Measurements from ENCODE around the gene AFF2. TPM values are rescaled to one million over a fixed set of nuclear protein-coding genes. Genes with fewer than 3 reads are reported as not detected.
A peak's percentile ranks its signal among the peaks of the same experiment; 100 is the strongest.

Gene AFF2
- total and polyA plus RNA-seq, 5 donors from 2014 or later = 1.1 TPM; not detected in 4

DNA sequence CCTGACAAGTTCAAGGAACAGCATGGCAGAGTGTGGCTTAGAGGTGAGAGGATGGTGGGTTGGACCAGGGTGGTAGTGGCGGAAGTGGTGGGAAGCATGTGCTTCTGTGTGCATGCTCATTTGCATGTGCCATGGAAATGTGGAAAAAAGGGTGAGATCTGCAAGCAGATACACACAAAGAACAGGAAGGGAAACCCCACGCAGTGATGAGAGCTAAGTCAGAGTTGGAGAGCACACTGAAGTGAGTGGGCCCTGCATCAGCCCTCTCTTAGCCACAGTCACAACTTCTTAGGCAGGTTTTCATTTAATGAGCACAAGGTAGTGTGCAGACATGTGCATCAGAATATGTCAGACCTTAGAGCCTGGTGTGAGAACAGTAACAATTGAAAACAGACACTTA lies 483.8 kb downstream of the AFF2 start:
- no peaks in the 10 kb centered on the region for H3K4me1 ChIP-seq (ENCODE audit: control insufficient read depth, insufficient read depth, low read length, poor library complexity, severe bottlenecking)
- Mint-ChIP-seq H3K36me3 (no peaks in the 10 kb centered on the region), H3K27ac (no peak overlapping the region), H3K4me1 (no peaks in the 10 kb centered on the region), H3K27me3 (no peaks in the 10 kb centered on the region), H3K9me3 (no peaks in the 10 kb centered on the region), H3K4me3 (no peak overlapping the region)
- no peak overlapping the region for H3K4me3 ChIP-seq (ENCODE audit: low read depth, low read length)
- DNase-seq = no peak
- H3K27ac ChIP-seq (ENCODE audit: insufficient read depth, low read length, poor library complexity, severe bottlenecking) = no peak overlapping the region
- H3K36me3 ChIP-seq (ENCODE audit: control insufficient read depth, insufficient read depth, low read length) = no peaks in the 10 kb centered on the region
- no peak for ATAC-seq (ENCODE audit: low read depth in 2 of 2)
- H3K27me3 ChIP-seq (ENCODE audit: control insufficient read depth, insufficient read depth, low read length) = no peaks in the 10 kb centered on the region
- no peaks in the 10 kb centered on the region for H3K9me3 ChIP-seq (ENCODE audit: control insufficient read depth in 2 of 2, low read length in 2 of 2)

GRCh38 chrX:148991502-148991901 lies 491.1 kb downstream of the AFF2 start:
- Histone ChIP-seq H3K9me3 (ENCODE audit: control insufficient read depth in 2 of 2, low read length in 2 of 2) (no peaks in the 10 kb centered on the region), H3K4me1 (ENCODE audit: control insufficient read depth, insufficient read depth, low read length, poor library complexity, severe bottlenecking) (no peaks in the 10 kb centered on the region), H3K27ac (ENCODE audit: insufficient read depth, low read length, poor library complexity, severe bottlenecking) (no peak overlapping the region), H3K4me3 (ENCODE audit: low read depth, low read length) (no peak overlapping the region), H3K36me3 (ENCODE audit: control insufficient read depth, insufficient read depth, low read length) (no peaks in the 10 kb centered on the region), H3K27me3 (ENCODE audit: control insufficient read depth, insufficient read depth, low read length) (no peaks in the 10 kb centered on the region)
- Mint-ChIP-seq H3K27ac (no peak overlapping the region), H3K9me3 (peaks cover 0 to 3% (median 0%) of the 10 kb centered on the region in 7 donors), H3K4me3 (no peak overlapping the region), H3K4me1 (no peaks in the 10 kb centered on the region), H3K36me3 (no peaks in the 10 kb centered on the region), H3K27me3 (no peaks in the 10 kb centered on the region)
- ATAC-seq (ENCODE audit: low read depth in 2 of 2) (no peak), DNase-seq (no peak)

DNA sequence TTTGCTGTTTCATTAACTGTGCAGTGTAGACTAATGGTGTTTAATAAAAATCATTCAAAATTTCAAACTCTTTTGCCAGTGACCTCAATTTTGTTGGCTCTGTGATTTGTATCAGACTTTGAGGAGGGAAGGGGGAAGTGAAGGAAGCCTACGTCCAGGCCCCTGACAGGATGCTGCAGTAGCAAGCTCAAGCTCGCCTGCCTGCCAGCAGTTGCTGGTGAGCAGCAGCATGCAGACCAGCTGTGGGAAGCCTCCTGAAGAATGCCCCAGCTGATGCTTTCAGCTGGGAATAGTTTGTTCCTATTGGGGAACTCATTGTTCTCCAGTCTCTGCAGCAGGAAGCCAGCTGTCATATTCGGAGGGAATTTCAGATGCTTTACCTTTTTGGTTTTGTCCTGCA lies 495.2 kb downstream of the AFF2 start:
- DNase-seq = no peak
- no peaks in the 10 kb centered on the region for H3K9me3 ChIP-seq (ENCODE audit: control insufficient read depth in 2 of 2, low read length in 2 of 2)
- no peaks in the 10 kb centered on the region for H3K4me1 ChIP-seq (ENCODE audit: control insufficient read depth, insufficient read depth, low read length, poor library complexity, severe bottlenecking)

DNA sequence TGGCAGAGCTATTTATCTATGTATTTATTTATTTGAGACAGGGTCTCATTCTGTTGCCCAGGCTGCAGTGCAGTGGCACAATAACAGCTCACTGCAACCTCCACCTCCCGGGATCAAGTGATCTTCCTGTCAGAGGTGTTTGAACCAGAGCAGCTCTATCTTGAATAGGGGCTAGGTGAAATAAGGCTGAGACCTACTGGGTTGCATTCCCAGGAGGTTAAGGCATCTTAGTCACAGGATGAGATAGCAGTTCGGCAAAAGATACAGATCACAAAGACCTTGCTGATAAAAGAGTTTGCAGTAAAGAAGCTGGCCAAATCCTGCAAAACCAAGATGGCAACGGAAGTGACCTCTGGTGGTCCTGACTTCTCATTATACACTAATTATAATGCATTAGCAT lies 501.9 kb downstream of the AFF2 start:
- no peaks in the 10 kb centered on the region for H3K4me1 ChIP-seq (ENCODE audit: control insufficient read depth, insufficient read depth, low read length, poor library complexity, severe bottlenecking)
- H3K27me3 Mint-ChIP-seq = no peaks in the 10 kb centered on the region
- no peaks in the 10 kb centered on the region for H3K27me3 ChIP-seq (ENCODE audit: control insufficient read depth, insufficient read depth, low read length)
- no peak overlapping the region for H3K4me3 Mint-ChIP-seq
- ATAC-seq (ENCODE audit: low read depth in 2 of 2) (no peak), DNase-seq (no peak)
- no peaks in the 10 kb centered on the region for H3K36me3 Mint-ChIP-seq
- H3K9me3 Mint-ChIP-seq = peaks cover 0 to 1% (median 0%) of the 10 kb centered on the region in 7 donors
- H3K27ac ChIP-seq (ENCODE audit: insufficient read depth, low read length, poor library complexity, severe bottlenecking) = no peak overlapping the region
- H3K9me3 ChIP-seq (ENCODE audit: control insufficient read depth in 2 of 2, low read length in 2 of 2) = no peaks in the 10 kb centered on the region
- no peak overlapping the region for H3K27ac Mint-ChIP-seq
- H3K4me3 ChIP-seq (ENCODE audit: low read depth, low read length) = no peak overlapping the region
- H3K4me1 Mint-ChIP-seq = no peaks in the 10 kb centered on the region
- H3K36me3 ChIP-seq (ENCODE audit: control insufficient read depth, insufficient read depth, low read length) = no peaks in the 10 kb centered on the region

More for the DNA sequence above, 495.2 kb downstream of the AFF2 start:
- no peak for ATAC-seq (ENCODE audit: low read depth in 2 of 2)
- H3K9me3 Mint-ChIP-seq = peaks cover 0 to 4% (median 0%) of the 10 kb centered on the region in 7 donors
- no peaks in the 10 kb centered on the region for H3K36me3 Mint-ChIP-seq
- no peak overlapping the region for H3K27ac Mint-ChIP-seq
- no peak overlapping the region for H3K4me3 Mint-ChIP-seq
- no peaks in the 10 kb centered on the region for H3K4me1 Mint-ChIP-seq
- no peaks in the 10 kb centered on the region for H3K27me3 ChIP-seq (ENCODE audit: control insufficient read depth, insufficient read depth, low read length)
- H3K36me3 ChIP-seq (ENCODE audit: control insufficient read depth, insufficient read depth, low read length) = no peaks in the 10 kb centered on the region
- no peak overlapping the region for H3K4me3 ChIP-seq (ENCODE audit: low read depth, low read length)
- H3K27ac ChIP-seq (ENCODE audit: insufficient read depth, low read length, poor library complexity, severe bottlenecking) = no peak overlapping the region
- no peaks in the 10 kb centered on the region for H3K27me3 Mint-ChIP-seq

DNA sequence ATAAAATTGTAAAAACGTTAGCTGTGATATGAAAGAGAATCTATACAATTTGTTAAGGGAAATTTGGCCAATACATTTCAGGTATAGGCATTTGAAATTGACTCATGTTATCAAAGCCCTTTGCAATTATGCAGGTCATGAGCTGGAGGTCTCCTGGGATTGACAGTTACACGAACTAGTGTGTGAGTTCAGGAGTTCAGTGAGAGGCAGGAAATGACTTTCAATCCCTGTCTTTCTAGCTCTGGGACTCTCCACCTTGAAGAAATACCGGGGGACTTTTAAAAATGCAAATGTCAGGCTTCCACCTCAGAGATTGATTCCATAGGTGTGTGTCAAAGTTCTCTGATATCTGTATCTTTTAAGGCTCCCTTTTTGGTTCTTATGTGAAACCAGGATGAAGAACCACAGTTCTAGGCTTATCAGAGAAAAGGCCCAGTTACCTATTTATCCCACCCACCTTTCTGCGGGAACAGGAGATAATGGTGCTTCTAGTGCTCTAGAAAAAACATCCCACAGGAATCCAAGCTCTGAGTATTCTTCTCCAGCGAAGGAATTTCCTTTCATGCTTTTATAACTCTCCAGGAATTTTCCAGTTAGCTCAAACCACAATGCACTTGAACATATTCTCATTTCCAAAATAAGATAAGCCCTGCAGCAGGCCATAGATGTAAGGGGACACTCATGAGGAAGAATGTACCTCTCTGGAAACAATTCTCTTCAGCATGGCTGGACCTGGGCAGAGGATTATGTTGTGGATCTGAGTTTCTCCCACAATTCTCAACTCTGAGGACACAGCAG lies 503.6 kb downstream of the AFF2 start:
- no peaks in the 10 kb centered on the region for H3K36me3 Mint-ChIP-seq
- H3K9me3 Mint-ChIP-seq = no peaks in the 10 kb centered on the region

GRCh38 chrX:149004936-149005335 lies 504.5 kb downstream of the AFF2 start:
- Mint-ChIP-seq H3K4me3 (no peak overlapping the region), H3K36me3 (no peaks in the 10 kb centered on the region), H3K27ac (peak overlapping the region in 1 of 3 donors; percentile 60), H3K27me3 (no peaks in the 10 kb centered on the region), H3K9me3 (no peaks in the 10 kb centered on the region), H3K4me1 (no peaks in the 10 kb centered on the region)
- ATAC-seq (ENCODE audit: low read depth in 2 of 2) (no peak), DNase-seq (no peak)
- no peaks in the 10 kb centered on the region for H3K27me3 ChIP-seq (ENCODE audit: control insufficient read depth, insufficient read depth, low read length)
- no peak overlapping the region for H3K4me3 ChIP-seq (ENCODE audit: low read depth, low read length)
- no peak overlapping the region for H3K27ac ChIP-seq (ENCODE audit: insufficient read depth, low read length, poor library complexity, severe bottlenecking)
- no peaks in the 10 kb centered on the region for H3K36me3 ChIP-seq (ENCODE audit: control insufficient read depth, insufficient read depth, low read length)
- H3K4me1 ChIP-seq (ENCODE audit: control insufficient read depth, insufficient read depth, low read length, poor library complexity, severe bottlenecking) = no peaks in the 10 kb centered on the region
- H3K9me3 ChIP-seq (ENCODE audit: control insufficient read depth in 2 of 2, low read length in 2 of 2) = no peaks in the 10 kb centered on the region

More for the DNA sequence above, 503.6 kb downstream of the AFF2 start:
- H3K4me1 Mint-ChIP-seq = no peaks in the 10 kb centered on the region
- ATAC-seq (ENCODE audit: low read depth in 2 of 2) = no peak
- H3K27ac ChIP-seq (ENCODE audit: insufficient read depth, low read length, poor library complexity, severe bottlenecking) = no peak overlapping the region
- H3K27ac Mint-ChIP-seq = no peak overlapping the region
- DNase-seq = no peak
- H3K4me3 ChIP-seq (ENCODE audit: low read depth, low read length) = no peak overlapping the region
- no peaks in the 10 kb centered on the region for H3K4me1 ChIP-seq (ENCODE audit: control insufficient read depth, insufficient read depth, low read length, poor library complexity, severe bottlenecking)
- no peaks in the 10 kb centered on the region for H3K9me3 ChIP-seq (ENCODE audit: control insufficient read depth in 2 of 2, low read length in 2 of 2)
- H3K36me3 ChIP-seq (ENCODE audit: control insufficient read depth, insufficient read depth, low read length) = no peaks in the 10 kb centered on the region
- H3K27me3 Mint-ChIP-seq = no peaks in the 10 kb centered on the region
- H3K27me3 ChIP-seq (ENCODE audit: control insufficient read depth, insufficient read depth, low read length) = no peaks in the 10 kb centered on the region
- no peak overlapping the region for H3K4me3 Mint-ChIP-seq

DNA sequence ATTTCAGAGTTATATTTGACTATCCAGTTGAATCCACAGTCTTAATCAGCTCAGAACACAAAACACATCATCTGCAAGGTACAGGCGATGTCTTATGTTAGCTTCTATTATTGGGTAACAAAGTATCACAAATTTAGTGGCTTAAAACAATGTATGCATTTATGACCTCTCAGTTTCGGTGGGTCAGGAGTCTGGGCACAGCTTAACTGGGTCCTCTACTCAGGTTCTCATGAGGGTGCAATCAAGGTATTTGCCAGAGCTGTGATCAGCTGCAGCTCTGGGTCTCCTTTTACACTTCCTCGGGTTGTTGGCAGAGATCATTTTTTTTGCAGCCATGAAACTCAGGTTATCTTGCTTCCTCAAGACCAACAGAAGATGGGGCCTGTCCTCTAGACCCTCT lies 505.8 kb downstream of the AFF2 start:
- H3K36me3 Mint-ChIP-seq = no peaks in the 10 kb centered on the region
- Histone ChIP-seq H3K4me1 (ENCODE audit: control insufficient read depth, insufficient read depth, low read length, poor library complexity, severe bottlenecking) (no peaks in the 10 kb centered on the region), H3K36me3 (ENCODE audit: control insufficient read depth, insufficient read depth, low read length) (no peaks in the 10 kb centered on the region), H3K9me3 (ENCODE audit: control insufficient read depth in 2 of 2, low read length in 2 of 2) (no peaks in the 10 kb centered on the region), H3K27ac (ENCODE audit: insufficient read depth, low read length, poor library complexity, severe bottlenecking) (no peak overlapping the region), H3K27me3 (ENCODE audit: control insufficient read depth, insufficient read depth, low read length) (no peaks in the 10 kb centered on the region), H3K4me3 (ENCODE audit: low read depth, low read length) (no peak overlapping the region)
- no peak for ATAC-seq (ENCODE audit: low read depth in 2 of 2)
- no peaks in the 10 kb centered on the region for H3K4me1 Mint-ChIP-seq
- H3K27ac Mint-ChIP-seq = no peak overlapping the region
- H3K9me3 Mint-ChIP-seq = no peaks in the 10 kb centered on the region
- H3K27me3 Mint-ChIP-seq = no peaks in the 10 kb centered on the region
- no peak for DNase-seq
- H3K4me3 Mint-ChIP-seq = no peak overlapping the region

DNA sequence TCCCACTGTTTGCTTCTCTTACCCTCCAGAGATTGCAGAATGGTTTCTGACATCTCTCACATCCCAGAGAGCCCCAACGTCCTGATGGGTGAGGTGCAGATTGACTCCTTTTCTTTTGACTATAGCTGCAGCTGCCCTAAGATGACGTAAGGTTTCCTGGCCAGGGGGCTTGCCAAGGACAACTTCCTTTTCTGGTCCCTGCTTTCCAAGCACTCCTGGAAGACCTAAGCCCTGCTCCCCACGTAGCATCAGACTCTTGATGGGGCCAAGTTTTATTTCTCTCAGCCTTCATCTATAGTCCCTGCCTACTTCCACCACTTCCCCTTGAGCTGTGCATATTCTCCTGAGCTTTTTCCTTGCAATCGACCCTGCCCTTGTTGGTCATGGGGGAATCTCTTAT lies 507.0 kb downstream of the AFF2 start:
- no peaks in the 10 kb centered on the region for H3K27me3 ChIP-seq (ENCODE audit: control insufficient read depth, insufficient read depth, low read length)
- H3K27me3 Mint-ChIP-seq = no peaks in the 10 kb centered on the region

More for the DNA sequence above, 507.0 kb downstream of the AFF2 start:
- Mint-ChIP-seq H3K27ac (no peak overlapping the region), H3K36me3 (no peaks in the 10 kb centered on the region), H3K4me3 (no peak overlapping the region), H3K4me1 (no peaks in the 10 kb centered on the region), H3K9me3 (no peaks in the 10 kb centered on the region)
- H3K9me3 ChIP-seq (ENCODE audit: control insufficient read depth in 2 of 2, low read length in 2 of 2) = no peaks in the 10 kb centered on the region
- H3K4me1 ChIP-seq (ENCODE audit: control insufficient read depth, insufficient read depth, low read length, poor library complexity, severe bottlenecking) = no peaks in the 10 kb centered on the region
- no peak for DNase-seq
- H3K4me3 ChIP-seq (ENCODE audit: low read depth, low read length) = no peak overlapping the region
- H3K27ac ChIP-seq (ENCODE audit: insufficient read depth, low read length, poor library complexity, severe bottlenecking) = no peak overlapping the region
- H3K36me3 ChIP-seq (ENCODE audit: control insufficient read depth, insufficient read depth, low read length) = no peaks in the 10 kb centered on the region
- no peak for ATAC-seq (ENCODE audit: low read depth in 2 of 2)
